ENCODE results near the gene NDUFC2.

DNA sequence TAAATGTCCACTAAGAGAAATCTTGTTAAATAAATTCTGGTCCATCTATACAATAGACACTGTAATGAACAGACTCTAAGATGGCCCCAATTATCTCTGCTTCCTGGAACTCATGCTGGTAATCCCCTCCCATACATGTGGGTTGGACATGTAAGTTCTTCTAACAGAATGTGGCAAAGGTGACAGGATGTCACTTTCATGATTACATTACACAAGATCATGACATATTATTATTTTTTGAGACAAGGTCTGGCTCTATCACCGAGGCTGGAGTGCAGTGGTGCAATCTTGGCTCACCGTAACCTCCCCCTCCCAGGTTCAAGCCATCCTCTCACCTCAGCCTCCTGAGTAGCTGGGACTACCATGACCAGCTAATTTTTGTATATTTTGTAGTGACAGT lies 14.6 kb upstream of the NDUFC2 start:
- TF ChIP-seq CTCF (IDR thresholded peaks at IDR 0.05): no peak
- TF ChIP-seq POLR2A (IDR thresholded peaks at IDR 0.05): no peak
- no peak for TF ChIP-seq POLR2AphosphoS5 (IDR thresholded peaks at IDR 0.05)
- no peak for TF ChIP-seq EP300 (IDR thresholded peaks at IDR 0.05)

Data from sigmoid colon (tissue), 4 donors.